SK-N-SH treated with all-trans-retinoic acid at 6 μM for 48 hours (cell line): Measurements from ENCODE around the gene DNAJC22.

Experiments
- ATAC-seq: fragments of 200-7000 bp; cut with Tn5 transposase; 3 replicates; pipeline ENCODE4 v1.9.1; 2020; ENCODE audit warnings: mild to moderate bottlenecking, moderate library complexity
- ARNTL ChIP-seq: fragments of 450-650 bp; formaldehyde crosslinking; IDR thresholded peaks from 2 replicates; pipeline ENCODE4 v1.5.0; 2020; ENCODE audit warnings: low read depth, mild to moderate bottlenecking, moderate library complexity, borderline replicate concordance
- BACH2 ChIP-seq: fragments of 250-450 bp; sonication (Bioruptor Pico); IDR thresholded peaks from 2 replicates; pipeline ENCODE4 v1.9.0; 2021; ENCODE audit warnings: mild to moderate bottlenecking, borderline replicate concordance
- CREB5 ChIP-seq: fragments of 250-450 bp; sonication (Bioruptor Pico); IDR thresholded peaks from 2 replicates; pipeline ENCODE4 v1.5.1; 2020; ENCODE audit warnings: low read depth, mild to moderate bottlenecking, moderate library complexity
- CSRNP3 ChIP-seq: fragments of 250-450 bp; sonication (Bioruptor Pico); IDR thresholded peaks from 2 replicates; pipeline ENCODE4 v1.5.1; 2021; ENCODE audit warnings: mild to moderate bottlenecking, moderate library complexity
- ESRRG ChIP-seq: fragments of 250-450 bp; sonication (Bioruptor Pico); IDR thresholded peaks from 2 replicates; pipeline ENCODE4 v1.6.1; 2021; ENCODE audit warnings: mild to moderate bottlenecking
- GLIS3 ChIP-seq: fragments of 250-450 bp; sonication (Bioruptor Pico); IDR thresholded peaks from 2 replicates; pipeline ENCODE4 v1.5.0; 2020; ENCODE audit warnings: mild to moderate bottlenecking, moderate library complexity
- ISL1 ChIP-seq: fragments of 250-450 bp; sonication (Bioruptor Pico); IDR thresholded peaks from 2 replicates; pipeline ENCODE4 v2.1.2; 2022; ENCODE audit warnings: mild to moderate bottlenecking, moderate library complexity
- PATZ1 ChIP-seq: fragments of 250-450 bp; sonication (Bioruptor Pico); IDR thresholded peaks from 2 replicates; pipeline ENCODE4 v1.8.0; 2020; ENCODE audit warnings: mild to moderate bottlenecking, moderate library complexity, borderline replicate concordance
- POU6F1 ChIP-seq: fragments of 250-450 bp; sonication (Bioruptor Pico); IDR thresholded peaks from 2 replicates; pipeline ENCODE4 v1.8.0; 2021; ENCODE audit warnings: low read depth, mild to moderate bottlenecking, moderate library complexity, borderline replicate concordance
- PPARA ChIP-seq: fragments of 250-450 bp; sonication (Bioruptor Pico); IDR thresholded peaks from 2 replicates; pipeline ENCODE4 v1.5.0; 2020; ENCODE audit warnings: mild to moderate bottlenecking, borderline replicate concordance
- RARB ChIP-seq: fragments of 250-450 bp; sonication (Bioruptor Pico); IDR thresholded peaks from 2 replicates; pipeline ENCODE4 v1.8.0; 2021; ENCODE audit warnings: mild to moderate bottlenecking, moderate library complexity
- SNAI2 ChIP-seq: fragments of 250-450 bp; sonication (Bioruptor Pico); IDR thresholded peaks from 2 replicates; pipeline ENCODE4 v1.5.0; 2020; ENCODE audit warnings: mild to moderate bottlenecking, moderate library complexity
- TCF4 ChIP-seq: fragments of 250-450 bp; sonication (Bioruptor Pico); IDR thresholded peaks from 2 replicates; pipeline ENCODE4 v1.8.0; 2021; ENCODE audit warnings: mild to moderate bottlenecking, moderate library complexity, borderline replicate concordance
- TOX ChIP-seq: fragments of 250-450 bp; sonication (Bioruptor Pico); IDR thresholded peaks from 2 replicates; pipeline ENCODE4 v1.8.0; 2021; ENCODE audit warnings: mild to moderate bottlenecking, moderate library complexity, borderline replicate concordance
- TSHZ2 ChIP-seq: fragments of 250-450 bp; sonication (Bioruptor Pico); IDR thresholded peaks from 2 replicates; pipeline ENCODE4 v1.5.0; 2020; ENCODE audit warnings: mild to moderate bottlenecking, moderate library complexity
- ZC3H10 ChIP-seq: fragments of 250-450 bp; sonication (Bioruptor Pico); IDR thresholded peaks from 2 replicates; pipeline ENCODE4 v1.5.1; 2021; ENCODE audit warnings: mild to moderate bottlenecking, moderate library complexity
- ZFP3 ChIP-seq: fragments of 250-450 bp; sonication (Bioruptor Pico); IDR thresholded peaks from 2 replicates; pipeline ENCODE4 v1.5.0; 2020; ENCODE audit warnings: mild to moderate bottlenecking, moderate library complexity
- ZNF565 ChIP-seq: fragments of 450-650 bp; formaldehyde crosslinking; conservative IDR thresholded peaks from 2 replicates; pipeline ENCODE4 v1.5.0; 2020; ENCODE audit warnings: low read depth, mild to moderate bottlenecking, moderate library complexity
- ZNF70 ChIP-seq: fragments of 450-650 bp; formaldehyde crosslinking; IDR thresholded peaks from 2 replicates; pipeline ENCODE4 v1.5.0; 2020; ENCODE audit warnings: mild to moderate bottlenecking, moderate library complexity
- ZNF8 ChIP-seq: fragments of 450-650 bp; formaldehyde crosslinking; IDR thresholded peaks from 2 replicates; pipeline ENCODE4 v1.5.0; 2020; ENCODE audit warnings: mild to moderate bottlenecking, moderate library complexity

Gene DNAJC22

GRCh38 chr12:49345051-49345824 lies 1.4 kb upstream of the DNAJC22 start:
- no peak for TF ChIP-seq ESRRG (CRISPR knock-in tag)
- no peak for TF ChIP-seq ZNF565 (CRISPR knock-in tag)
- TF ChIP-seq ISL1 = no peak
- no peak for TF ChIP-seq ZFP3 (CRISPR knock-in tag)
- no peak for TF ChIP-seq ZNF70 (CRISPR knock-in tag)
- TF ChIP-seq PPARA (CRISPR knock-in tag) = no peak
- TF ChIP-seq, all 23 proteins: peak for 0
- ATAC-seq = peak; percentile 3

GRCh38 chr12:49345825-49346658 lies 646 bp upstream of the DNAJC22 start:
- TF ChIP-seq PATZ1 (no peak), ZNF8 (no peak), TOX (CRISPR knock-in tag) (no peak), CREB5 (CRISPR knock-in tag) (no peak), BACH2 (CRISPR knock-in tag) (no peak), ZFP3 (CRISPR knock-in tag) (no peak), CSRNP3 (CRISPR knock-in tag) (no peak), ARNTL (CRISPR knock-in tag) (no peak), SNAI2 (CRISPR knock-in tag) (no peak), ZC3H10 (CRISPR knock-in tag) (no peak), PPARA (CRISPR knock-in tag) (no peak), ZNF70 (CRISPR knock-in tag) (no peak), ZNF565 (CRISPR knock-in tag) (no peak), RARB (CRISPR knock-in tag) (no peak), GLIS3 (no peak), TCF4 (no peak), TSHZ2 (CRISPR knock-in tag) (no peak), ISL1 (no peak), POU6F1 (CRISPR knock-in tag) (no peak), ESRRG (CRISPR knock-in tag) (no peak)
- no peak for ATAC-seq
